H1 (cell line): ENCODE results near the gene NAT9. TPM values are rescaled to one million over a fixed set of nuclear protein-coding genes. Genes with fewer than 3 reads are reported as not detected.

Source experiments
- ASH2L ChIP-seq: fragments of 200-600, 300-600 bp; sonication (generic); IDR thresholded peaks from one replicate; pipeline ENCODE4 v1.7.1; 2017; ENCODE audit warnings: low read length
- CBX8 ChIP-seq: fragments of 300-800, 300-1000 bp; sonication (generic); IDR thresholded peaks from 2 replicates; pipeline ENCODE4 v1.7.1; 2016; ENCODE audit warnings: low read depth, low read length, borderline replicate concordance
- CHD2 ChIP-seq: IDR thresholded peaks from 2 replicates; pipeline ENCODE4 v1.6.1; 2012; ENCODE audit warnings: low read length, improper control_type of control experiment
- CHD7 ChIP-seq: fragments of 300-600 bp; sonication (generic); IDR thresholded peaks from 2 replicates; pipeline ENCODE4 v1.7.1; 2012; ENCODE audit warnings: low read length, moderate library complexity, mild to moderate bottlenecking, inconsistent platforms; ENCODE audit not compliant: insufficient replicate concordance
- EP300 ChIP-seq, 2 experiments: IDR thresholded peaks; 1 replicate in 1 of 2; 2 replicates in 1 of 2; pipeline ENCODE4 v1.6.1; 2011 to 2012; ENCODE audit warnings: low read depth in 2 of 2, low read length in 2 of 2, mild to moderate bottlenecking in 2 of 2, borderline replicate concordance in 1 of 2, inconsistent platforms in 1 of 2, moderate library complexity in 1 of 2
- GTF2F1 ChIP-seq: IDR thresholded peaks from 2 replicates; pipeline ENCODE4 v1.6.1; 2012; ENCODE audit warnings: low read depth, low read length, improper control_type of control experiment, borderline replicate concordance
- HDAC2 ChIP-seq, 2 experiments: fragments of 300-600 bp in 1 of 2; sonication (generic) in 1 of 2; IDR thresholded peaks; 2 replicates each; pipeline ENCODE4 v1.6.1; 2011 to 2012; ENCODE audit warnings: low read depth in 2 of 2, low read length in 2 of 2, mild to moderate bottlenecking in 2 of 2, moderate library complexity in 2 of 2, borderline replicate concordance in 1 of 2, inconsistent platforms in 1 of 2
- RNF2 ChIP-seq: fragments of 200-900, 300-1000 bp; sonication (generic); IDR thresholded peaks from 2 replicates; pipeline ENCODE4 v1.7.1; 2016; ENCODE audit warnings: borderline replicate concordance, low read depth, mild to moderate bottlenecking, antibody characterized with exemption, low read length; ENCODE audit not compliant: poor library complexity, severe bottlenecking; ENCODE audit errors: missing control alignments
- SIX5 ChIP-seq: IDR thresholded peaks from 2 replicates; pipeline ENCODE4 v1.6.1; 2011; ENCODE audit warnings: mild to moderate bottlenecking, low read depth, low read length
- TBP ChIP-seq: IDR thresholded peaks from 2 replicates; pipeline ENCODE4 v1.6.1; 2011; ENCODE audit warnings: low read depth, low read length, improper control_type of control experiment
- polyA plus RNA-seq, 7 experiments: library from polyadenylated mRNA; depleted of rRNA in 3 of 7; stranded (reverse) in 5 of 7; unstranded in 2 of 7; fragments of >200 nt in 5 of 7; fragments of 200-250 nt in 2 of 7; gene quantifications; 1 replicate in 5 of 7; 2 replicates in 1 of 7; 4 replicates in 1 of 7; pipeline versions ENCODE4 v1.2.1 to v1.2.3, GENCODE V29; 2011 to 2013; ENCODE audit warnings: missing spikeins in 2 of 7, mixed read lengths in 2 of 7
- total RNA-seq: library from RNA; stranded (reverse); fragmentation: NEBNext Ultra II Directional; extraction: Animal tissue kit (Norgen Biotek cat#: 25700); gene quantifications from 2 replicates; pipeline ENCODE4 v1.2.1, GENCODE V29; 2021

The NAT9 gene
- total and polyA plus RNA-seq, 2 of the 8 experiments (the other 6 are each of a cell fraction or from before 2014, with no cell fraction given), result 32.3 to 42.7 TPM

- TF ChIP-seq CHD7 (no peak), CBX8 (no peak), HDAC2 (IDR thresholded peaks at IDR 0.05; ENCODE audit: borderline replicate concordance in 1 of 2, low read depth in 2 of 2, low read length in 2 of 2) (no peak), GTF2F1 (no peak), ASH2L (no peak), TBP (no peak), EP300 (IDR thresholded peaks at IDR 0.05; ENCODE audit: borderline replicate concordance in 1 of 2, low read depth in 2 of 2, low read length in 2 of 2) (no peak), SIX5 (no peak), RNF2 (no peak), CHD2 (no peak)
Observed at GRCh38 chr17:74819801-74820436, 43.8 kb upstream of the NAT9 start (continued).
